ENCODE results near the gene SEC61A2. TPM values are rescaled to one million over a fixed set of nuclear protein-coding genes. Genes with fewer than 3 reads are reported as not detected.
"Not testable (repeated sequence)": the region's sequence is repeated elsewhere in the genome, so short reads cannot be mapped to it uniquely, and the experiment has no call there.

The SEC61A2 gene
- total RNA-seq (10 to 100 TPM; 16.9 to 70.3 TPM), polyA plus RNA-seq (ENCODE audit: insufficient read length in 2 of 2) (10 to 100 TPM; 72.4 to 73.3 TPM)
- long read RNA-seq, donor 1, transcript SEC61A2-201 (12 exons, 1,893 nt), result major isoform, 11 of 43 reads
- long read RNA-seq, donor 1, partial matches to known transcripts, result 8 of 43 reads
- long read RNA-seq, donor 1, other reads (novel, unspliced or antisense), result 24 of 43 reads
- long read RNA-seq, donor 2, partial matches to known transcripts, result 0 of 1 reads
- long read RNA-seq, donor 2, other reads (novel, unspliced or antisense), result 0 of 1 reads
- long read RNA-seq, donor 3, transcript SEC61A2-201 (12 exons, 1,893 nt), result major isoform, 5 of 26 reads
- long read RNA-seq, donor 3, partial matches to known transcripts, result 9 of 26 reads
- long read RNA-seq, donor 3, other reads (novel, unspliced or antisense), result 12 of 26 reads
- long read RNA-seq, donor 4, partial matches to known transcripts, result 76 of 91 reads
- long read RNA-seq, donor 4, other reads (novel, unspliced or antisense), result 15 of 91 reads

- H3K27me3 ChIP-seq (ENCODE audit: control insufficient read depth, insufficient read depth, low read length), result no peaks in the 10 kb centered on the region
- H3K9me3 ChIP-seq (ENCODE audit: control insufficient read depth, insufficient read depth, low read length), result no peaks in the 10 kb centered on the region
- under 1% methylated on average over 108 of the region's 108 CpGs for WGBS (ENCODE audit: insufficient coverage)
- DNase-seq (ENCODE audit: low read depth in 4 of 6, low spot score in 6 of 6), result peak; percentile 83 to 97 (median 87)
- peak within 1 kb of the TSS; percentile 89 for H3K27ac ChIP-seq (ENCODE audit: low read depth, low read length)
- peak within 1 kb of the TSS; percentile 78 for H3K4me3 ChIP-seq (ENCODE audit: low read depth, low read length)
- H3K4me1 ChIP-seq (ENCODE audit: control insufficient read depth, insufficient read depth, low read length), result peaks cover 14% of the 10 kb centered on the region
- H3K36me3 ChIP-seq (ENCODE audit: control insufficient read depth, insufficient read depth, low read length), result peaks cover 9% of the 10 kb centered on the region
Observed at GRCh38 chr10:12129222-12130111, at the start of gene SEC61A2. Gene SEC61A2, plus strand, starts transcription at chr10:12129677. Its CDS starts 111 bp downstream, at chr10:12129788.

- Histone ChIP-seq H3K4me1 (ENCODE audit: control insufficient read depth, insufficient read depth, low read length) (no peaks in the 10 kb centered on the region), H3K27me3 (ENCODE audit: control insufficient read depth, insufficient read depth, low read length) (no peaks in the 10 kb centered on the region), H3K4me3 (ENCODE audit: low read depth, low read length) (no peak overlapping the region), H3K9me3 (ENCODE audit: control insufficient read depth, insufficient read depth, low read length) (no peaks in the 10 kb centered on the region), H3K36me3 (ENCODE audit: control insufficient read depth, insufficient read depth, low read length) (peaks cover 39% of the 10 kb centered on the region), H3K27ac (ENCODE audit: low read depth, low read length) (no peak overlapping the region)
- DNase-seq (ENCODE audit: low read depth in 4 of 6, low spot score in 6 of 6), result no peak
- WGBS (ENCODE audit: insufficient coverage), result 91% methylated on average over 5 of the region's 8 CpGs
Observed at GRCh38 chr10:12081470-12081869, 48.0 kb upstream of the SEC61A2 start.

GRCh38 chr10:12081879-12082557 is 47.5 kb upstream of the SEC61A2 start:
- H3K36me3 ChIP-seq (ENCODE audit: control insufficient read depth, insufficient read depth, low read length), result peaks cover 45% of the 10 kb centered on the region

GRCh38 chr10:12088919-12089318 is 40.6 kb upstream of the SEC61A2 start:
- Histone ChIP-seq H3K36me3 (ENCODE audit: control insufficient read depth, insufficient read depth, low read length) (peaks cover 76% of the 10 kb centered on the region), H3K4me1 (ENCODE audit: control insufficient read depth, insufficient read depth, low read length) (no peaks in the 10 kb centered on the region), H3K27ac (ENCODE audit: low read depth, low read length) (no peak overlapping the region), H3K4me3 (ENCODE audit: low read depth, low read length) (no peak overlapping the region), H3K9me3 (ENCODE audit: control insufficient read depth, insufficient read depth, low read length) (no peaks in the 10 kb centered on the region), H3K27me3 (ENCODE audit: control insufficient read depth, insufficient read depth, low read length) (no peaks in the 10 kb centered on the region)
- 95% methylated on average over 14 of the region's 14 CpGs for WGBS (ENCODE audit: insufficient coverage)
- no peak for DNase-seq (ENCODE audit: low read depth in 4 of 6, low spot score in 6 of 6)

More at GRCh38 chr10:12081879-12082557, 47.5 kb upstream of the SEC61A2 start:
- Histone ChIP-seq H3K9me3 (ENCODE audit: control insufficient read depth, insufficient read depth, low read length) (no peaks in the 10 kb centered on the region), H3K4me3 (ENCODE audit: low read depth, low read length) (no peak overlapping the region), H3K27ac (ENCODE audit: low read depth, low read length) (no peak overlapping the region), H3K27me3 (ENCODE audit: control insufficient read depth, insufficient read depth, low read length) (no peaks in the 10 kb centered on the region), H3K4me1 (ENCODE audit: control insufficient read depth, insufficient read depth, low read length) (no peaks in the 10 kb centered on the region)
- no peak for DNase-seq (ENCODE audit: low read depth in 4 of 6, low spot score in 6 of 6)
- WGBS (ENCODE audit: insufficient coverage), result no CpG with 5 or more reads among the region's 6 CpGs

- Histone ChIP-seq H3K4me3 (ENCODE audit: low read depth, low read length) (no peak overlapping the region), H3K36me3 (ENCODE audit: control insufficient read depth, insufficient read depth, low read length) (peaks cover 75% of the 10 kb centered on the region), H3K4me1 (ENCODE audit: control insufficient read depth, insufficient read depth, low read length) (no peaks in the 10 kb centered on the region), H3K9me3 (ENCODE audit: control insufficient read depth, insufficient read depth, low read length) (no peaks in the 10 kb centered on the region), H3K27ac (ENCODE audit: low read depth, low read length) (no peak overlapping the region), H3K27me3 (ENCODE audit: control insufficient read depth, insufficient read depth, low read length) (no peaks in the 10 kb centered on the region)
- no peak for DNase-seq (ENCODE audit: low read depth in 4 of 6, low spot score in 6 of 6)
- no CpG with 5 or more reads among the region's 4 CpGs for WGBS (ENCODE audit: insufficient coverage)
Observed at GRCh38 chr10:12091421-12091820, 38.1 kb upstream of the SEC61A2 start.

GRCh38 chr10:12097361-12097760 is 32.1 kb upstream of the SEC61A2 start:
- H3K27ac ChIP-seq (ENCODE audit: low read depth, low read length); DNase-seq (ENCODE audit: low read depth in 4 of 6, low spot score in 6 of 6); H3K4me3 ChIP-seq (ENCODE audit: low read depth, low read length); H3K27me3 ChIP-seq (ENCODE audit: control insufficient read depth, insufficient read depth, low read length); H3K4me1 ChIP-seq (ENCODE audit: control insufficient read depth, insufficient read depth, low read length); H3K9me3 ChIP-seq (ENCODE audit: control insufficient read depth, insufficient read depth, low read length): not testable (repeated sequence)
- peaks cover 55% of the 10 kb centered on the region for H3K36me3 ChIP-seq (ENCODE audit: control insufficient read depth, insufficient read depth, low read length)
- 96% methylated on average over 7 of the region's 9 CpGs for WGBS (ENCODE audit: insufficient coverage)

- Histone ChIP-seq H3K27ac (ENCODE audit: low read depth, low read length) (no peak overlapping the region), H3K27me3 (ENCODE audit: control insufficient read depth, insufficient read depth, low read length) (no peaks in the 10 kb centered on the region), H3K9me3 (ENCODE audit: control insufficient read depth, insufficient read depth, low read length) (no peaks in the 10 kb centered on the region), H3K36me3 (ENCODE audit: control insufficient read depth, insufficient read depth, low read length) (peaks cover 51% of the 10 kb centered on the region), H3K4me3 (ENCODE audit: low read depth, low read length) (no peak overlapping the region), H3K4me1 (ENCODE audit: control insufficient read depth, insufficient read depth, low read length) (no peaks in the 10 kb centered on the region)
- DNase-seq (ENCODE audit: low read depth in 4 of 6, low spot score in 6 of 6), result peak in 1 of 6 donors; percentile 2
- 96% methylated on average over 3 of the region's 5 CpGs for WGBS (ENCODE audit: insufficient coverage)
Observed at GRCh38 chr10:12097791-12098190, 31.7 kb upstream of the SEC61A2 start.

GRCh38 chr10:12098966-12099365 is 30.5 kb upstream of the SEC61A2 start:
- Histone ChIP-seq H3K4me3 (ENCODE audit: low read depth, low read length) (no peak overlapping the region), H3K9me3 (ENCODE audit: control insufficient read depth, insufficient read depth, low read length) (no peaks in the 10 kb centered on the region), H3K4me1 (ENCODE audit: control insufficient read depth, insufficient read depth, low read length) (no peaks in the 10 kb centered on the region), H3K27me3 (ENCODE audit: control insufficient read depth, insufficient read depth, low read length) (no peaks in the 10 kb centered on the region), H3K27ac (ENCODE audit: low read depth, low read length) (no peak overlapping the region), H3K36me3 (ENCODE audit: control insufficient read depth, insufficient read depth, low read length) (peaks cover 48% of the 10 kb centered on the region)
- DNase-seq (ENCODE audit: low read depth in 4 of 6, low spot score in 6 of 6), result no peak
- WGBS (ENCODE audit: insufficient coverage), result 83% methylated on average over 1 of the region's 4 CpGs

- no peaks in the 10 kb centered on the region for H3K4me1 ChIP-seq (ENCODE audit: control insufficient read depth, insufficient read depth, low read length)
- H3K36me3 ChIP-seq (ENCODE audit: control insufficient read depth, insufficient read depth, low read length), result peaks cover 62% of the 10 kb centered on the region
- H3K9me3 ChIP-seq (ENCODE audit: control insufficient read depth, insufficient read depth, low read length), result no peaks in the 10 kb centered on the region
- H3K4me3 ChIP-seq (ENCODE audit: low read depth, low read length), result no peak overlapping the region
- 94% methylated on average over 2 of the region's 4 CpGs for WGBS (ENCODE audit: insufficient coverage)
- H3K27me3 ChIP-seq (ENCODE audit: control insufficient read depth, insufficient read depth, low read length), result no peaks in the 10 kb centered on the region
- DNase-seq (ENCODE audit: low read depth in 4 of 6, low spot score in 6 of 6), result no peak
- no peak overlapping the region for H3K27ac ChIP-seq (ENCODE audit: low read depth, low read length)
Observed at GRCh38 chr10:12103802-12104201, 25.7 kb upstream of the SEC61A2 start.

Measured in spinal cord (tissue), 10 donors.